Cortex of kidney (tissue), 1 donor: Measurements from ENCODE around the gene KDM4E.
"Not testable (repeated sequence)": the region's sequence is repeated elsewhere in the genome, so short reads cannot be mapped to it uniquely, and the experiment has no call there.

Experiments used
- DNase-seq: peaks from one replicate; lab custom pipeline; 2025; lab: John Stamatoyannopoulos, UW

Gene KDM4E

GRCh38 chr11:95024958-95025357 lies at the start of gene KDM4E:
Gene KDM4E (plus strand): TSS chr11:95025258. CDS start chr11:95025558, 300 bp downstream.
- DNase-seq = no peak

- no peak for DNase-seq
Observed at GRCh38 chr11:94975599-94975998, 49.5 kb upstream of the KDM4E start.

GRCh38 chr11:94987378-94987777 lies 37.7 kb upstream of the KDM4E start:
- DNase-seq = no peak

GRCh38 chr11:94988748-94989147 lies 36.3 kb upstream of the KDM4E start:
- DNase-seq = no peak

GRCh38 chr11:94993400-94993943 lies 31.6 kb upstream of the KDM4E start:
- no peak for DNase-seq

- no peak for DNase-seq
Observed at GRCh38 chr11:94997437-94997836, 27.6 kb upstream of the KDM4E start.

- DNase-seq = no peak
Observed at GRCh38 chr11:94998285-94998684, 26.8 kb upstream of the KDM4E start.

- DNase-seq = no peak
Observed at GRCh38 chr11:95003716-95004115, 21.3 kb upstream of the KDM4E start.

- DNase-seq = no peak
Observed at GRCh38 chr11:95005642-95006041, 19.4 kb upstream of the KDM4E start.

- DNase-seq = no peak
Observed at GRCh38 chr11:95011376-95011775, 13.7 kb upstream of the KDM4E start.

GRCh38 chr11:95014184-95014821 lies 10.8 kb upstream of the KDM4E start:
- DNase-seq = no peak

GRCh38 chr11:95016139-95016538 lies 8.9 kb upstream of the KDM4E start:
- DNase-seq = no peak

GRCh38 chr11:95021468-95021867 lies 3.6 kb upstream of the KDM4E start:
- not testable (repeated sequence) for DNase-seq

GRCh38 chr11:95025594-95025993 lies 536 bp downstream of the KDM4E start:
- not testable (repeated sequence) for DNase-seq

- DNase-seq = no peak
Observed at GRCh38 chr11:95028357-95028756, 3.3 kb downstream of the KDM4E start.

GRCh38 chr11:95033051-95033450 lies 8.0 kb downstream of the KDM4E start:
- DNase-seq = no peak

- DNase-seq = no peak
Observed at GRCh38 chr11:95035316-95035715, 10.3 kb downstream of the KDM4E start.

GRCh38 chr11:95037356-95038035 lies 12.4 kb downstream of the KDM4E start:
- DNase-seq = not testable (repeated sequence)

GRCh38 chr11:95042239-95042638 lies 17.2 kb downstream of the KDM4E start:
- DNase-seq = no peak

- DNase-seq = no peak
Observed at GRCh38 chr11:95042906-95043305, 17.8 kb downstream of the KDM4E start.

GRCh38 chr11:95044010-95044409 lies 19.0 kb downstream of the KDM4E start:
- DNase-seq = no peak

GRCh38 chr11:95045812-95046211 lies 20.8 kb downstream of the KDM4E start:
- DNase-seq = no peak

- not testable (repeated sequence) for DNase-seq
Observed at GRCh38 chr11:95049122-95049521, 24.1 kb downstream of the KDM4E start, which contains the start of gene KDM4F. Gene KDM4F (plus strand): TSS chr11:95049422.
